ENCODE measurements around the gene PSMD1. TPM values are rescaled to one million over a fixed set of nuclear protein-coding genes. Genes with fewer than 3 reads are reported as not detected.

The PSMD1 gene
- total and polyA plus RNA-seq, 2 of the 8 experiments (the other 6 are each of a cell fraction or from before 2014, with no cell fraction given) = 179 to 272 TPM

DNA sequence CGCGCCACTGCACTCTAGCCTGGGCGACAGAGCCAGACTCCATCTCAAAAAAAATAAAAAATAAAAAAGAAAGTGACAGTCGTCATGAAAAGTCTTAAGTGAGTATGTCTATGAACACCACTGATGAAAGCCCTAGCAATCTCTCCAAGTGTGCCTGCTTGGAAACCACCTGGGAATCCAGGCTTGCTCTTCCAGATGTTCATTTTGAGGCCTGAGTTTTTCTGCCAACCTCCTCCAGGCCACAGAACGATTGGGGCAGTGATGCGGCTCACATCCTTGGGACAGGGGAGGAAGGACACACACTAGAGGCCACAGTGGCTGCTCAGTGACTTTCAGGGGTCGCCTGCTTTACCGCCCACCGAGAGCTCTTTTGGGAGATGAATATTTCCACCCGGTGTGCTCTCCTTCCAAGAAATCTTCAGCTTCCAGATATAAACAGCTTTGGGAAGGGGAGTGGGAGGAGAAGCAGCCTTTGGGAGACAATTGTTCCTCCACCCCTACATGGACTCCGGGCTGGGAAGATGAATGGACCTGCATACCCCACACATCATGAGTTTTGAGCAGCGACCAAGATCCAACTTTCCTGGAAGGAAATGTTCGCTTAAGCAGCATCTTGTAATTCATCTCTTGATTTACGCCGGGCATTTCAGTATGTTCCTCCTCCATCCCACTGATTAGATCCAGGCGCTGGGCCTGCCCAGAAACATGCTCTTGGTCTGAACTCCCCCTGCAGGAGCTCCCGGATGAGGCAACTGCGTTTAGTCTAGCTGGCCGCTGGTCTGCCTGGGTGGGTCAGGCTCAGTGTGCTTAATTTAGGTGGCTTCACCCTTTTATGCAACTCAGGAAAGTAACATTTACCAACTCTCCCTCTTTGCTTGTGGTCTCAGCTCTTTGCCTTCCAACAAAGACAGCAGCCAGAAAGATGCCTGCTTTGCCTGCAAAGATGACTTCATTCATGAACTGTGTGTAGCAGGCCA is 135.5 kb downstream of the PSMD1 start (continued):
- TF ChIP-seq, protein P1, sequence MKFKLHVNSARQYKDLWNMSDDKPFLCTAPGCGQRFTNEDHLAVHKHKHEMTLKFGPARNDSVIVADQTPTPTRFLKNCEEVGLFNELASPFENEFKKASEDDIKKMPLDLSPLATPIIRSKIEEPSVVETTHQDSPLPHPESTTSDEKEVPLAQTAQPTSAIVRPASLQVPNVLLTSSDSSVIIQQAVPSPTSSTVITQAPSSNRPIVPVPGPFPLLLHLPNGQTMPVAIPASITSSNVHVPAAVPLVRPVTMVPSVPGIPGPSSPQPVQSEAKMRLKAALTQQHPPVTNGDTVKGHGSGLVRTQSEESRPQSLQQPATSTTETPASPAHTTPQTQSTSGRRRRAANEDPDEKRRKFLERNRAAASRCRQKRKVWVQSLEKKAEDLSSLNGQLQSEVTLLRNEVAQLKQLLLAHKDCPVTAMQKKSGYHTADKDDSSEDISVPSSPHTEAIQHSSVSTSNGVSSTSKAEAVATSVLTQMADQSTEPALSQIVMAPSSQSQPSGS (IDR thresholded peaks at IDR 0.05; ENCODE audit: low read length) = no peak
- TF ChIP-seq, protein P2, sequence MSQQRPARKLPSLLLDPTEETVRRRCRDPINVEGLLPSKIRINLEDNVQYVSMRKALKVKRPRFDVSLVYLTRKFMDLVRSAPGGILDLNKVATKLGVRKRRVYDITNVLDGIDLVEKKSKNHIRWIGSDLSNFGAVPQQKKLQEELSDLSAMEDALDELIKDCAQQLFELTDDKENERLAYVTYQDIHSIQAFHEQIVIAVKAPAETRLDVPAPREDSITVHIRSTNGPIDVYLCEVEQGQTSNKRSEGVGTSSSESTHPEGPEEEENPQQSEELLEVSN (IDR thresholded peaks at IDR 0.05) = no peak
- TF ChIP-seq, protein P3, sequence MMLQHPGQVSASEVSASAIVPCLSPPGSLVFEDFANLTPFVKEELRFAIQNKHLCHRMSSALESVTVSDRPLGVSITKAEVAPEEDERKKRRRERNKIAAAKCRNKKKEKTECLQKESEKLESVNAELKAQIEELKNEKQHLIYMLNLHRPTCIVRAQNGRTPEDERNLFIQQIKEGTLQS (IDR thresholded peaks at IDR 0.05; ENCODE audit: insufficient read depth, low read depth, low read length) = no peak
